ENCODE results near the gene LBHD1. TPM values are rescaled to one million over a fixed set of nuclear protein-coding genes. Genes with fewer than 3 reads are reported as not detected.

Gene LBHD1
- total and polyA plus RNA-seq, 2 of the 13 experiments (the other 11 are each of a cell fraction or from before 2014, with no cell fraction given): 3.2 to 3.7 TPM

- TF ChIP-seq AFF4 (CRISPR knock-in tag; IDR thresholded peaks at IDR 0.05) (no peak), CERS6 (CRISPR knock-in tag; IDR thresholded peaks at IDR 0.05) (no peak), FOXC1 (CRISPR knock-in tag; IDR thresholded peaks at IDR 0.05; ENCODE audit: borderline replicate concordance) (peak; percentile 49; the same call in 1 of the 2 replicates), ELK4 (CRISPR knock-in tag; IDR thresholded peaks at IDR 0.05; ENCODE audit: borderline replicate concordance) (no peak), HOXD1 (CRISPR knock-in tag; IDR thresholded peaks at IDR 0.05) (no peak), ZC3H13 (CRISPR knock-in tag; IDR thresholded peaks at IDR 0.05) (peak; percentile 97), EZH2 (conservative IDR thresholded peaks at IDR 0.05; ENCODE audit: low read depth, low read length) (no peak), ZZZ3 (CRISPR knock-in tag; IDR thresholded peaks at IDR 0.05; ENCODE audit: borderline replicate concordance) (no peak), ZNF766 (CRISPR knock-in tag; IDR thresholded peaks at IDR 0.05; ENCODE audit: borderline replicate concordance) (no peak), ZNF256 (CRISPR knock-in tag; conservative IDR thresholded peaks at IDR 0.05) (no peak), ARNTL (CRISPR knock-in tag; IDR thresholded peaks at IDR 0.05) (no peak), SIN3A (IDR thresholded peaks at IDR 0.05; ENCODE audit: borderline replicate concordance, low read depth, low read length) (peak; percentile 86; the same call in 1 of the 2 replicates), ZNF589 (CRISPR knock-in tag; conservative IDR thresholded peaks at IDR 0.05) (no peak; the same call in 1 of the 2 replicates), TBX2 (CRISPR knock-in tag; IDR thresholded peaks at IDR 0.05; ENCODE audit: borderline replicate concordance) (0 out of 2 replicates have a peak, but pooled peaks have one; percentile 26), ZNF549 (CRISPR knock-in tag; IDR thresholded peaks at IDR 0.05) (no peak), MTA1 (CRISPR knock-in tag; IDR thresholded peaks at IDR 0.05; ENCODE audit: borderline replicate concordance) (no peak), RFX5 (IDR thresholded peaks at IDR 0.05; ENCODE audit: low read depth, low read length) (no peak), NR2F2 (IDR thresholded peaks at IDR 0.05; ENCODE audit: borderline replicate concordance, low read depth) (no peak), NFATC3 (CRISPR knock-in tag; IDR thresholded peaks at IDR 0.05) (0 out of 2 replicates have a peak, but pooled peaks have one; percentile 43), GATAD2A (CRISPR knock-in tag; IDR thresholded peaks at IDR 0.05) (no peak), ZFP82 (CRISPR knock-in tag; IDR thresholded peaks at IDR 0.05; ENCODE audit: borderline replicate concordance) (no peak), TBX3 (IDR thresholded peaks at IDR 0.05; ENCODE audit: borderline replicate concordance) (no peak), ZNF780A (CRISPR knock-in tag; IDR thresholded peaks at IDR 0.05) (no peak), SNAI1 (CRISPR knock-in tag; IDR thresholded peaks at IDR 0.05; ENCODE audit: borderline replicate concordance) (no peak), YY1 (IDR thresholded peaks at IDR 0.05; ENCODE audit: insufficient read depth, insufficient replicate concordance, low read depth, low read length) (peak; percentile 32)
These were observed 34.1 kb upstream of the LBHD1 start (continued) for GRCh38 chr11:62705880-62706849.

Data from HepG2 (cell line).